Stimulated activated CD4-positive, alpha-beta T cell treated with anti-CD3 and anti-CD28 coated beads, Interleukin-1b, Interleukin-23, amount 100 ng/mL, for 48 hours (primary cell): Measurements from ENCODE around the gene ZSCAN5A.
A peak's percentile ranks its signal among the peaks of the same experiment; 100 is the strongest.
"Not testable (repeated sequence)": the region's sequence is repeated elsewhere in the genome, so short reads cannot be mapped to it uniquely, and the experiment has no call there.

Source experiments
- DNase-seq: peaks from one replicate; pipeline ENCODE4 v3.0.0-alpha.2; 2020

ZSCAN5A gene

DNA sequence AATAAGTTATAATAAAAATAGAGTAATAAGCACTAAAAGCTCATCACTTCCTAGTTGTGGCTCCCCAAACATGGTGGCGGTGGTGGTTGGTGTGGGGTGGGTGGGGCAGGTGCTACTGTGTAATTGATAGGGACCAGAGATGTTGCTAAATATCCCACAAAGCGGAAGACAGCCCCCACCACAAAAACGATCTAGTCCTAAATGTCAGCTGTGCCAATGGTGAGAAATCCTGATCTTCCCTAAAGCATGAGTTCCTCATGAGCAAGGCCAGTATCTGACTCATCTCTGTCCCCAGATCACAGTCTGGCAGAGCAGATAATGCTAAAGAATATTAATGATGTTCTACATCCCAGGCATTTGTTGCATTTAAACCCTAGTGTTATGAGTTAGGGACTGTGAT, 44.0 kb downstream of the ZSCAN5A start:
- DNase-seq = no peak

DNA sequence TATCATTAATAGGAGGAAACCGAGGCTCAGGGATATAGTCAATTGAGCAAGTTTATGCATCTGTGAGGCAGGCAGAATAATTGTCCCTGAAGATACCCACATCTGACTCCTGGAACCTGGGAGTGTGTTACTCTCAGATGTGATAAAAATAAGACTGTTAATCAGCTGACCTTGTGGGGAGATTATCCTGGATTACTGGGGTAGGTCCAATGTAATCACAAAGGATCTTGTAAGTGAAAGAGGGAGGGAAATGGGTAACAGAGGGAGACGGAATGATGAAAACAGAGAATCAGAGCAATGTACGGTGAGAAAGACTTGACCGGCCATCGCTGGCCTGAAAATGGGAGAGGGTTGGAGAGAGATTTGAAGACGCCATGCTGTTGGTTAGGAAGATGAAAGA, 45.3 kb downstream of the ZSCAN5A start:
- no peak for DNase-seq

GRCh38 chr19:56266051-56266450, 48.6 kb downstream of the ZSCAN5A start:
- DNase-seq = no peak

GRCh38 chr19:56263319-56263718, 51.3 kb downstream of the ZSCAN5A start:
- DNase-seq = no peak

DNA sequence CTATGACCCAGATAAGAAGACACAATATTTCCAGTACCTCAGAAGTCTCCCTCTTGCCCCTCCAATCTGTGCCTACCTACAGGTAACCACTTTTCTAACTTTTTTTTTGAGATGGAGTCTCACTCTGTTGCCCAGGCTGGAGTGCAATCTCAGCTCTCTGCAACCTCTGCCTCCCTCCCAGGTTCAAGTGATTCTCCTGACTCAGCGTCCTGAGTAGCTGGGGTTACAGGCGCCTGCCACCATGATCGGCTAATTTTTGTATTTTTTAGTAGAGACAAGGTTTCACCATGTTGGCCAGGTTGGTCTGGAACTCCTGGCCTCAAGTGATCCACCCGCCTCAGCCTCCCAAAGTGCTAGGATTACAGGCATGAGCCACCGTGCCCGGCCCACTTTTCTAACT, 52.7 kb downstream of the ZSCAN5A start:
- not testable (repeated sequence) for DNase-seq

DNA sequence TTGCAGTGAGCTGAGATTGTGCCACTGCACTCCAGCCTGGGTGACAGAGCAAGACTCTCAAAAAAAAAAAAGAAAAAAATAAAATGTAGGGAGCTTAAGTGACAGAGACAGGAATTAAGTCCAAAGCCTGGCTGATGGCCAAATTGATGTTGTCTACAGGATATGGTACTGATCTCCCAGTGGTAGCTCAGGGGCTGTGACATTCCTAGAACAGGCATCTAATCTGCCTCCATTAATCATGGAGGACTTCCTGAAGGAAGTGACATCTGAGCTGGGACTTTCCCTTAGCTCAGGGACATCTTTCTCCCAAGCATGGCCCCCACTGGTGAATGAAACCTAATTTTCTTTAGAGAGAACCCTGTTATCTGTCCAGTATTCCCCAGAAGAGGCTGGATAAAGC, 53.5 kb downstream of the ZSCAN5A start:
- DNase-seq = no peak

GRCh38 chr19:56258272-56258671, 56.4 kb downstream of the ZSCAN5A start:
- no peak for DNase-seq

DNA sequence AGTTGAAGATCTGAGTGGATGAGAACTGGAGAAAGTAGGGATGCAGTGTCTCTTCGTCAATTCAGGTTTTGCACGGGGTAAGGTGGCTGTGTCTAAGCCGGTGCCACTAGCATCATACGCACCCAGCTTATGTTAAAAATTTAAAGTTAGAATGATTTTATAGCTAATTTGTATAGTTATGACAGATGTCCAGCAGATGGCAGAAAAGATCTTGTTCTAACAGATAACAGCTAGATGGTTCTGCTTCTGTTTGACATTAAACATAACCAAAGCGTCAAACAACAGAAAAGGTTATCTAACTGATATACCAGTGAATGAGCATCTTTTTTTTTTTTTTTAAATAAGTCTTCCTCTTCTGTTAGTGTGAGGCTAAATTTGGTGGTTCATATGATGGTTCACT, 60.9 kb downstream of the ZSCAN5A start:
- no peak for DNase-seq

- peak; percentile 78 for DNase-seq
Measured at GRCh38 chr19:56252699-56253422, 61.8 kb downstream of the ZSCAN5A start.

DNA sequence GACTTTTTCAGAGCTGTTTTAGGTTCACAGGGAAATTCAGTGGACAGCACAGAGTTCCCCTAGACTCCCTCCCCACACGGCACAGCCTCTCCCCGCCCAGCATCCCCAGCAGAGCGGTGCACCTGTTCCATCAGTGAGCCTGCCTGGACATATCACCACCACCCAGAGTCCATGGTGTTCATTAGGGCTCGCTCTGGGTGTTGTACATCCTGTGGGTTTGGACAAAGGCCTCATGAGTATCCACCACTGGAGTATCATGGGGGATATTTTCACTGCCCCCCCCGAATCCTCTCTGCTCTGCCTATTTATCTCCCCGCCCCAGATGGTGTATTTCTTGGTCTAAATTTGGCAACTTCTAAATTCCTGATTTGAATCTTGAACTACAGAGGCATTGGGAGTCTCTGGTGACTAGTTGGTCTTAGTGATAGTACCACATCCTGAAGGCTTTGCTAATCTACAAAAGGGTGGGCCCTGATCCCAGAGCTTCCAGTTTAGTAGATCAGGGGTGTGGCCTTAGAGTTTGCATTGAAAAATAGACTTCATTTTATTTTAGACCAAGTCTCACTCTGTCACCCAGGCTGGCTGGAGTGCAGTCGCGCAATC, 65.8 kb downstream of the ZSCAN5A start:
- not testable (repeated sequence) for DNase-seq

DNA sequence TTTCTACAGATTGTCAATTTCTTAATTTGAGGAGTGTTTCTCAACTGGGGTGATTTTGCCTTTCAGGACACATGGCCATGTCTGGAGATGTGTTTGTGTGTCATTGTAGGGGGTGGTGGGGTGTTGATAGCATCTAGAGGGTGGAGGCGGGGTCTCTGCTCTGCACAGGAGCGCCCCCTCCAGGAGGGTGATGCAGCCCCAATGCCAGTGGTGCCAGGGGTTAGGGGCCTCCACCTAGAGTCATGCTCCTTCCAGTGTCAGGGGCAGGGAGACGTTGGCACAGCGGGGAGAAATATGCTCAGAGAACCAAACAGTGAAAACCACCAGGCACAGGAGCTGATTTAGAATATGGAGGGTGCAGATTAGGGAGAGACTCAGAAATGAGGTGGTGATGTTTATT, 68.9 kb downstream of the ZSCAN5A start:
- DNase-seq = not testable (repeated sequence)

DNA sequence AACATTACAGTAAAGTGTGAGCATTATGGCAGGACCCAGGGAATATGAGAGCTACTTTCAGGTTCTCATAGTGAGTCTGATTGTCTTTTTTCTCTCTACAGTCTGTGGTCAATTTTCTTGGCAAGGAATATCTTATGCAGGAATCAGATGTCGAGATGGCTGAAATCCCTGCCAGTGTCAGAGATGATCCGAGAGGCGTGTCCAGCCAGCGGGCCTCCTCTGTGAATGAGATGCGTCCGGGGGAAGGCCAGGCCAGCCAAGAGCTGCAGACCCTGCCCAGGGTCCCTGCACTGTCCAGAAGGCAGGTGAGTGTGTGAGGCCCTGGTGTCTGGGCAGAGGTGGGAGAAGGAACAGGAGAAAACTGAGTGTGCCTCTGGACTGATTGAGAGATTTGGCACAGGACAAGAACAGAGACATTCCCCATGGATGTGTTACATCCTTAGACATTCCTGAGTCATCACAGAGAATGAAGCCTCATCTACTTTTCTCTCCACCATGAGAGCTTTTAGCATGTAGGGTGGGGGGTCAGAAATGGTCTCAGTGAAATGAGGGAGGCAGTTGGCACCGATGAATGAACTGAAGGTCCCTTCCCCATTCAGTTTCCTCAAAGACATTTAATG, 69.4 kb downstream of the ZSCAN5A start:
- DNase-seq = no peak

- no peak for DNase-seq
Measured at GRCh38 chr19:56223481-56223880, 91.2 kb downstream of the ZSCAN5A start.

DNA sequence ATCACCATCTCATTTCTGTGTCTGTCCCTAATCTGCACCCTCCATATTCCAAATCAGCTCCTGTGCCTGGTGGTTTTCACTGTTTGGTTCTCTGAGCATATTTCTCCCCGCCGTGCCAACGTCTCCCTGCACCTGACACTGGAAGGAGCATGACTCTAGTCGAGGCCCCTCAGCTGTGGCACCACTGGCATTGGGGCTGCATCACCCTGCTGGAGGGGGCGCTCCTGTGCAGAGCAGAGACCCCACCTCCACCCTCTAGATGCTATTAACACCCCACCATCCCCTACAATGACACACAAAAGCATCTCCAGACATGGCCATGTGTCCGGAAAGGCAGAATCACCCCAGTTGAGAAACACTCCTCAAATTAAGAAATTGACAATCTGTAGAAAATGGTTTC, 91.7 kb downstream of the ZSCAN5A start:
- DNase-seq = no peak

- DNase-seq = no peak
Measured at GRCh38 chr19:56221851-56222250, 92.8 kb downstream of the ZSCAN5A start.

- DNase-seq = not testable (repeated sequence)
Measured at GRCh38 chr19:56221442-56221841, 93.2 kb downstream of the ZSCAN5A start.

GRCh38 chr19:56218961-56219360, 95.7 kb downstream of the ZSCAN5A start:
- no peak for DNase-seq

GRCh38 chr19:56217039-56217949, 97.3 kb downstream of the ZSCAN5A start:
- no peak for DNase-seq

DNA sequence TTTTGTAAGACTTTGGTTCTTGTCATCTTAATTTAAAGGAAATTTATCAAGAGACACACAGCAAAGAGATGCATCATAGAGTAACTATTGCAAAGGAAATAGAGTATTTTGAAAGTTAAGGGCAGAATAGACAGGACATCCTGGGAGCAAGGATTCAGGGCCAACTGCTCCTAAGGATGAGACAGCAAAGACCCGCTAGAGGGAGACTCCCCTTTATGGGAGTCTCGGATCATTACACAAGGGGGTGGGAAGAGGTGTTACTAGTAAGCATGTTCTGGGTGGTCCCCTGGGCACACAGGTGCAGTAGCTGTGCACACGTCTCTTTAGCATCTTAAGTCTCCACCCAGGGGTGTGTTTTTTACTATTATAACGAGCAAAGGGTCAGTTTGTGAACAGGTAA, 102.9 kb downstream of the ZSCAN5A start:
- DNase-seq = no peak

GRCh38 chr19:56210036-56210435, 104.6 kb downstream of the ZSCAN5A start:
- not testable (repeated sequence) for DNase-seq

GRCh38 chr19:56209091-56209490, 105.5 kb downstream of the ZSCAN5A start:
- DNase-seq = no peak

GRCh38 chr19:56207581-56207980, 107.1 kb downstream of the ZSCAN5A start:
- not testable (repeated sequence) for DNase-seq

DNA sequence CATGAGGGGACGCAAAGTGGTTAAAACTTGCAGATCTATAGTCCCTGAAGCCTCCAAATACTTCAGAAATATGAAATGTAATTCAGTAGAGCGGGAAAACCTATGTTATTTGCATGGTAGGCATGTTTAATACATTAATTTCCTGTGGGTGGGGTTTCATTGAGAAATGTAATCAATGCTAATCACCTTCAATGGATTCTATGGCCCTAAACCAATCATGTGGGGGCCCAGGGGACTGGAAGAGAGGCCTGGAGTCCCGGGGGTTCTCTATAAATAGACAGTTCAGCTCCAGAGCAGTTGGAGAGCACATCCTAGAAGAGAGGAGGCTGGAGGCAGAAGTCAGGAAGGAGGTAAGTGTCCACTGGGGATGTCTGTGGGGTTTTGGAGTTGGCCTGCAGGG, 112.7 kb downstream of the ZSCAN5A start, which contains the start of gene ZSCAN5C:
Gene ZSCAN5C (plus strand): TSS at position 301 of the 400 bp plus-strand sequence. CDS start 3,641 bp downstream, outside the sequence.
- DNase-seq = no peak
